Upper lobe of right lung (tissue), 1 donor: ENCODE results near the gene SLC35A3. TPM values are rescaled to one million over a fixed set of nuclear protein-coding genes. Genes with fewer than 3 reads are reported as not detected.

Experiments
- ATAC-seq: fragments of 200-7000 bp; cut with Tn5 transposase; one replicate; pipeline ENCODE4 v1.9.1; 2020; ENCODE audit warnings: mild to moderate bottlenecking, moderate library complexity
- DNase-seq: peaks from one replicate; pipeline ENCODE4 v3.0.0-alpha.2; 2020
- H3K27ac ChIP-seq: fragments of 200-600 bp; one replicate; pipeline ENCODE4 v1.8.0; 2022
- H3K27me3 ChIP-seq: fragments of 200-600 bp; one replicate; pipeline ENCODE4 v1.8.0; 2022; ENCODE audit warnings: mild to moderate bottlenecking
- H3K36me3 ChIP-seq: fragments of 200-600 bp; one replicate; pipeline ENCODE4 v1.8.0; 2022
- H3K4me1 ChIP-seq: fragments of 200-600 bp; one replicate; pipeline ENCODE4 v1.8.0; 2022
- H3K4me3 ChIP-seq: fragments of 200-600 bp; one replicate; pipeline ENCODE4 v1.8.0; 2022; ENCODE audit warnings: mild to moderate bottlenecking
- H3K9me3 ChIP-seq: fragments of 200-600 bp; one replicate; pipeline ENCODE4 v1.8.0; 2022
- CTCF ChIP-seq: fragments of 200-600 bp; IDR thresholded peaks from one replicate; pipeline ENCODE4 v1.8.0; 2022; ENCODE audit warnings: antibody characterized with exemption
- intact Hi-C: fragments of 100-400 bp; cut with DNase I; formaldehyde crosslinking; loops from one replicate; pipeline ENCODE4 v1.11.0; 2022
- total RNA-seq: library from RNA; stranded (reverse); fragmentation: NEBNext Ultra II Directional; extraction: Animal tissue kit (Norgen Biotek cat#: 25700); gene quantifications from one replicate; pipeline ENCODE4 v1.2.1, GENCODE V29; 2021
- donor health status: DM: no; HTN: yes; CAD: no; lungs with severe emphysema.

SLC35A3 gene
- total RNA-seq, 1 donor from 2014 or later, result 30.4 TPM

- peaks cover 15% of the 10 kb centered on the region for H3K4me1 ChIP-seq
- H3K4me3 ChIP-seq, result peak overlapping the region; percentile 89
- intact Hi-C loops, result no loop called here
- H3K27ac ChIP-seq, result peak overlapping the region; percentile 98
- no peaks in the 10 kb centered on the region for H3K9me3 ChIP-seq
- no peaks in the 10 kb centered on the region for H3K27me3 ChIP-seq
- no peak for TF ChIP-seq CTCF
- no peaks in the 10 kb centered on the region for H3K36me3 ChIP-seq
- DNase-seq (no peak), ATAC-seq (no peak)
These were observed 67.2 kb downstream of the SLC35A3 start for GRCh38 chr1:100036718-100037655.

- peak overlapping the region; percentile 89 for H3K4me3 ChIP-seq
- H3K9me3 ChIP-seq, result no peaks in the 10 kb centered on the region
- intact Hi-C loops, result no loop called here
- H3K27ac ChIP-seq, result peak overlapping the region; percentile 98
- no peak for ATAC-seq
- peaks cover 15% of the 10 kb centered on the region for H3K4me1 ChIP-seq
- no peak for TF ChIP-seq CTCF
- no peaks in the 10 kb centered on the region for H3K27me3 ChIP-seq
- no peak for DNase-seq
- no peaks in the 10 kb centered on the region for H3K36me3 ChIP-seq
These were observed 67.8 kb downstream of the SLC35A3 start for GRCh38 chr1:100037656-100037926.

GRCh38 chr1:100037927-100038659, 68.3 kb downstream of the SLC35A3 start:
- H3K27ac ChIP-seq, result peak overlapping the region; percentile 98
- ATAC-seq (peak; percentile 98), DNase-seq (peak; percentile 96)
- H3K9me3 ChIP-seq, result no peaks in the 10 kb centered on the region
- peaks cover 15% of the 10 kb centered on the region for H3K4me1 ChIP-seq
- H3K36me3 ChIP-seq, result no peaks in the 10 kb centered on the region
- H3K27me3 ChIP-seq, result no peaks in the 10 kb centered on the region
- peak overlapping the region; percentile 89 for H3K4me3 ChIP-seq
- no peak for TF ChIP-seq CTCF
- intact Hi-C loops, result no loop called here

GRCh38 chr1:100038660-100039287, 69.0 kb downstream of the SLC35A3 start:
- Histone ChIP-seq H3K27me3 (no peaks in the 10 kb centered on the region), H3K36me3 (no peaks in the 10 kb centered on the region), H3K27ac (peak overlapping the region; percentile 98), H3K4me1 (peaks cover 15% of the 10 kb centered on the region), H3K4me3 (peak overlapping the region; percentile 89), H3K9me3 (no peaks in the 10 kb centered on the region)
- intact Hi-C loops, result no loop called here
- TF ChIP-seq CTCF, result no peak
- ATAC-seq, result peak; percentile 78
- DNase-seq, result peak; percentile 84

- intact Hi-C loops, result no loop called here
- TF ChIP-seq CTCF, result no peak
- DNase-seq (no peak), ATAC-seq (no peak)
- Histone ChIP-seq H3K36me3 (no peaks in the 10 kb centered on the region), H3K27me3 (no peaks in the 10 kb centered on the region), H3K4me3 (peak overlapping the region; percentile 89), H3K4me1 (peaks cover 15% of the 10 kb centered on the region), H3K27ac (peak overlapping the region; percentile 98), H3K9me3 (no peaks in the 10 kb centered on the region)
These were observed 69.8 kb downstream of the SLC35A3 start for GRCh38 chr1:100039591-100039990.
